Measurements from ENCODE around the gene ELAPOR1. TPM values are rescaled to one million over a fixed set of nuclear protein-coding genes. Genes with fewer than 3 reads are reported as not detected.
"Not testable (repeated sequence)": the region's sequence is repeated elsewhere in the genome, so short reads cannot be mapped to it uniquely, and the experiment has no call there.

The ELAPOR1 gene
- total RNA-seq, 6 experiments from 2014 or later = 0.38 to 2.6 (median 2.0) TPM

DNA sequence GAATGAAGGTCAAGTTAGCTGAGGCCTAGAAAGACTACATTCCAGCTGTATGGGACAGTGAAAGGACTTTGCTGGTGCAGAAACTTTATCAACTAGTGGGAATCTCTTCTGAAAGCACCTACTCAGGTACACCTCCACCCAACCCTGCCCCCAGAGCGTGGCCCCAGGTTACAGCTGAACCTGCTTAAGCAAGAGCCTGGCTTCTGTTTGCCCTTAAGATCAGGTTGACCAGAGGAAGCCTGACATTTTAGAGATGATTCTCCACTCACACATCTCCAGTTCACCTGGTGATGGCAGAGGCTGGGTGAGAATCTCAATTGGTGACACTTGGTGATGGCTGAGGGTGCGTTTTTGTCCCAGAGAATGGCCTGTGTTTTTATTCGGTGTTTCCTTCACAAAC, 24.0 kb downstream of the ELAPOR1 start:
- TF ChIP-seq CTCF (IDR thresholded peaks at IDR 0.05) = no peak
- no peak overlapping the region for H3K27ac Mint-ChIP-seq
- no peaks in the 10 kb centered on the region for H3K36me3 Mint-ChIP-seq (ENCODE audit: low read depth)
- DNase-seq = no peak
- H3K4me1 Mint-ChIP-seq (ENCODE audit: low read depth) = no peaks in the 10 kb centered on the region
- peaks cover 10% of the 10 kb centered on the region for H3K27me3 Mint-ChIP-seq (ENCODE audit: insufficient read depth)
- no peak overlapping the region for H3K4me3 Mint-ChIP-seq
- H3K9me3 Mint-ChIP-seq = no peaks in the 10 kb centered on the region

GRCh38 chr1:109138358-109138757, 24.4 kb downstream of the ELAPOR1 start:
- Mint-ChIP-seq H3K9me3 (no peaks in the 10 kb centered on the region), H3K27ac (no peak overlapping the region), H3K36me3 (ENCODE audit: low read depth) (no peaks in the 10 kb centered on the region), H3K4me1 (ENCODE audit: low read depth) (no peaks in the 10 kb centered on the region), H3K27me3 (ENCODE audit: insufficient read depth) (peaks cover 10% of the 10 kb centered on the region), H3K4me3 (no peak overlapping the region)
- TF ChIP-seq CTCF (IDR thresholded peaks at IDR 0.05) = no peak
- no peak for DNase-seq

DNA sequence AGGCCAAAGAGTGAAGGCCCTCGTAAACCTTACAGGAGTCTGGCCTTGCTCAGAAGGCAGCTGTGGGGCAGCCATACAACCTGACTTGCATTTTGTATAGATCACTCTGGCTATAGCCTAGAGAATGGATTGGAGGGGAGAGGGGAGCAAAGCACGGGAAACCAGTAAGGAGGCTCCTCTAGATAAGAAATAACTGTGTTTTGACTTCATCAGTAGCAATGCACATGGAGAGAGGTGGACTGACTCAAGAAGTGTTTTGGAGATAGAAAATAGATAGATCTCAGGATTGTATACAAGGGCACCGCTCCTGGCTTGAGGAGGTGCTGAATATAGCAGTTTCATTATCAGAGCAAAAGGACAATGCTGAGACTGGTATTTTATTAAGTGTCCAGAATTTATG, 26.5 kb downstream of the ELAPOR1 start:
- H3K27ac Mint-ChIP-seq = no peak overlapping the region
- peaks cover 6% of the 10 kb centered on the region for H3K27me3 Mint-ChIP-seq (ENCODE audit: insufficient read depth)
- no peaks in the 10 kb centered on the region for H3K36me3 Mint-ChIP-seq (ENCODE audit: low read depth)
- no peak overlapping the region for H3K4me3 Mint-ChIP-seq
- no peaks in the 10 kb centered on the region for H3K4me1 Mint-ChIP-seq (ENCODE audit: low read depth)
- no peak for DNase-seq
- no peak for TF ChIP-seq CTCF (IDR thresholded peaks at IDR 0.05)
- H3K9me3 Mint-ChIP-seq = no peaks in the 10 kb centered on the region

DNA sequence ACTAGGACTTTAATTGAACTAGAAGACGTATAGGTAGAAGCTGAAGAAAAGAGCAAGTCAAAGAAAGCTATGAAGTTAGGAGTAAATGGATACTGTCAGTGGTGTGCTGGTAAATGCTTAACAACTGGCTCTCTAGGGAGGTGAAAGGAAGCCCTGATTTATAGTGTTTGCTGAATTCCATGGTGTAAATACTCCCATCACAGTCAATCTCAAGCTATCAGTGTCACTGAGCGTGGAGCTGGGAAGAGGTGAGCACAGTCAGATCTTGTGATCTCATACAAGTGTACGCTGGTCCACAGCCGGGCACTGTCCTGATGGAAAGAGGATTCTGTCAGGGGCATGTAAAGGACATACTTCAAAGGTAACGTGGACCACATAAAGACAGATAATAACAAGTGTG, 28.3 kb downstream of the ELAPOR1 start:
- Mint-ChIP-seq H3K9me3 (no peaks in the 10 kb centered on the region), H3K4me1 (ENCODE audit: low read depth) (no peaks in the 10 kb centered on the region), H3K36me3 (ENCODE audit: low read depth) (no peaks in the 10 kb centered on the region), H3K27me3 (ENCODE audit: insufficient read depth) (peaks cover 2% of the 10 kb centered on the region), H3K27ac (no peak overlapping the region), H3K4me3 (no peak overlapping the region)
- no peak for TF ChIP-seq CTCF (IDR thresholded peaks at IDR 0.05)
- no peak for DNase-seq

- not testable (repeated sequence) for DNase-seq; H3K27me3 Mint-ChIP-seq (ENCODE audit: insufficient read depth); H3K36me3 Mint-ChIP-seq (ENCODE audit: low read depth); H3K4me3 Mint-ChIP-seq; H3K4me1 Mint-ChIP-seq (ENCODE audit: low read depth); H3K27ac Mint-ChIP-seq; H3K9me3 Mint-ChIP-seq
Observed at GRCh38 chr1:109142725-109143124, 28.8 kb downstream of the ELAPOR1 start.

- H3K4me1 Mint-ChIP-seq (ENCODE audit: low read depth) = peaks cover 29% of the 10 kb centered on the region
- TF ChIP-seq CTCF (IDR thresholded peaks at IDR 0.05) = no peak
- no peak overlapping the region; the same call in 1 of the 2 replicates for H3K27ac Mint-ChIP-seq
- H3K27me3 Mint-ChIP-seq (ENCODE audit: insufficient read depth) = peaks cover 4% of the 10 kb centered on the region; the same call in 1 of the 2 replicates
- H3K9me3 Mint-ChIP-seq = no peaks in the 10 kb centered on the region
- no peaks in the 10 kb centered on the region for H3K36me3 Mint-ChIP-seq (ENCODE audit: low read depth)
- no peak overlapping the region for H3K4me3 Mint-ChIP-seq
- no peak for DNase-seq
Observed at GRCh38 chr1:109148987-109149561, 35.2 kb downstream of the ELAPOR1 start.
